ENCODE data around the gene USP28.

- TF ChIP-seq, protein P1, sequence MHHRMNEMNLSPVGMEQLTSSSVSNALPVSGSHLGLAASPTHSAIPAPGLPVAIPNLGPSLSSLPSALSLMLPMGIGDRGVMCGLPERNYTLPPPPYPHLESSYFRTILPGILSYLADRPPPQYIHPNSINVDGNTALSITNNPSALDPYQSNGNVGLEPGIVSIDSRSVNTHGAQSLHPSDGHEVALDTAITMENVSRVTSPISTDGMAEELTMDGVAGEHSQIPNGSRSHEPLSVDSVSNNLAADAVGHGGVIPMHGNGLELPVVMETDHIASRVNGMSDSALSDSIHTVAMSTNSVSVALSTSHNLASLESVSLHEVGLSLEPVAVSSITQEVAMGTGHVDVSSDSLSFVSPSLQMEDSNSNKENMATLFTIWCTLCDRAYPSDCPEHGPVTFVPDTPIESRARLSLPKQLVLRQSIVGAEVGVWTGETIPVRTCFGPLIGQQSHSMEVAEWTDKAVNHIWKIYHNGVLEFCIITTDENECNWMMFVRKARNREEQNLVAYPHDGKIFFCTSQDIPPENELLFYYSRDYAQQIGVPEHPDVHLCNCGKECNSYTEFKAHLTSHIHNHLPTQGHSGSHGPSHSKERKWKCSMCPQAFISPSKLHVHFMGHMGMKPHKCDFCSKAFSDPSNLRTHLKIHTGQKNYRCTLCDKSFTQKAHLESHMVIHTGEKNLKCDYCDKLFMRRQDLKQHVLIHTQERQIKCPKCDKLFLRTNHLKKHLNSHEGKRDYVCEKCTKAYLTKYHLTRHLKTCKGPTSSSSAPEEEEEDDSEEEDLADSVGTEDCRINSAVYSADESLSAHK (tag by site-specific recombination; IDR thresholded peaks at IDR 0.05) = no peak
- TF ChIP-seq ZNF544 (tag by site-specific recombination; IDR thresholded peaks at IDR 0.05) = no peak
- no peak for TF ChIP-seq ZNF626 (tag by site-specific recombination; IDR thresholded peaks at IDR 0.05)
- no peak for TF ChIP-seq RBAK (tag by site-specific recombination; IDR thresholded peaks at IDR 0.05)
- no peak for TF ChIP-seq ZBTB1 (tag by site-specific recombination; IDR thresholded peaks at IDR 0.05)
These were observed 102.3 kb downstream of the USP28 start for GRCh38 chr11:113773092-113773415.
